ENCODE results near the gene ZNF524.

The ZNF524 gene

GRCh38 chr19:55616395-55616875, 16.3 kb downstream of the ZNF524 start:
- Histone ChIP-seq H3K4me2 (no peak overlapping the region), H3K4me1 (ENCODE audit: low read depth, poor library complexity, severe bottlenecking) (peaks cover 12% of the 10 kb centered on the region), H3K27ac (no peak overlapping the region), H3K36me3 (ENCODE audit: insufficient read depth) (no peaks in the 10 kb centered on the region), H4K20me1 (ENCODE audit: insufficient read depth) (no peaks in the 10 kb centered on the region), H3K9ac (no peak overlapping the region), H3K27me3 (ENCODE audit: insufficient read depth, low read depth) (no peaks in the 10 kb centered on the region), H3K79me2 (ENCODE audit: insufficient read depth, low read depth) (no peaks in the 10 kb centered on the region), H2AFZ (ENCODE audit: low read depth) (no peak overlapping the region), H3K4me3 (IDR thresholded peaks at IDR 0.05; ENCODE audit: insufficient read depth, low read depth, low read length) (no peak overlapping the region)
- TF ChIP-seq CTCF (conservative IDR thresholded peaks at IDR 0.05; ENCODE audit: low read depth, low read length): no peak

- Histone ChIP-seq H3K9ac (no peak overlapping the region), H3K79me2 (ENCODE audit: insufficient read depth, low read depth) (no peaks in the 10 kb centered on the region), H3K4me2 (no peak overlapping the region), H3K36me3 (ENCODE audit: insufficient read depth) (no peaks in the 10 kb centered on the region), H4K20me1 (ENCODE audit: insufficient read depth) (no peaks in the 10 kb centered on the region), H3K4me3 (IDR thresholded peaks at IDR 0.05; ENCODE audit: insufficient read depth, low read depth, low read length) (no peak overlapping the region), H3K27ac (no peak overlapping the region), H3K4me1 (ENCODE audit: low read depth, poor library complexity, severe bottlenecking) (peaks cover 2% of the 10 kb centered on the region), H3K27me3 (ENCODE audit: insufficient read depth, low read depth) (no peaks in the 10 kb centered on the region), H2AFZ (ENCODE audit: low read depth) (no peak overlapping the region)
- TF ChIP-seq CTCF (conservative IDR thresholded peaks at IDR 0.05; ENCODE audit: low read depth, low read length): no peak
Measured at GRCh38 chr19:55617426-55617825, 17.3 kb downstream of the ZNF524 start.

- H3K4me1 ChIP-seq (ENCODE audit: low read depth, poor library complexity, severe bottlenecking): peaks cover 3% of the 10 kb centered on the region
- H3K79me2 ChIP-seq (ENCODE audit: insufficient read depth, low read depth): no peaks in the 10 kb centered on the region
- no peaks in the 10 kb centered on the region for H3K27me3 ChIP-seq (ENCODE audit: insufficient read depth, low read depth)
- TF ChIP-seq CTCF (conservative IDR thresholded peaks at IDR 0.05; ENCODE audit: low read depth, low read length): no peak
- H3K36me3 ChIP-seq (ENCODE audit: insufficient read depth): no peaks in the 10 kb centered on the region
- H3K9ac ChIP-seq: no peak overlapping the region
- H4K20me1 ChIP-seq (ENCODE audit: insufficient read depth): no peaks in the 10 kb centered on the region
- H3K4me2 ChIP-seq: no peak overlapping the region
- no peak overlapping the region for H2AFZ ChIP-seq (ENCODE audit: low read depth)
- no peak overlapping the region for H3K4me3 ChIP-seq (IDR thresholded peaks at IDR 0.05; ENCODE audit: insufficient read depth, low read depth, low read length)
- no peak overlapping the region for H3K27ac ChIP-seq
Measured at GRCh38 chr19:55618426-55618825, 18.3 kb downstream of the ZNF524 start.

- H3K4me3 ChIP-seq (IDR thresholded peaks at IDR 0.05; ENCODE audit: insufficient read depth, low read depth, low read length): no peak overlapping the region
- no peak overlapping the region for H3K4me2 ChIP-seq
- H3K79me2 ChIP-seq (ENCODE audit: insufficient read depth, low read depth): no peaks in the 10 kb centered on the region
- H3K36me3 ChIP-seq (ENCODE audit: insufficient read depth): no peaks in the 10 kb centered on the region
- H3K27ac ChIP-seq: no peak overlapping the region
- H3K9ac ChIP-seq: no peak overlapping the region
- H2AFZ ChIP-seq (ENCODE audit: low read depth): no peak overlapping the region
- no peaks in the 10 kb centered on the region for H4K20me1 ChIP-seq (ENCODE audit: insufficient read depth)
- peaks cover 8% of the 10 kb centered on the region for H3K4me1 ChIP-seq (ENCODE audit: low read depth, poor library complexity, severe bottlenecking)
- no peaks in the 10 kb centered on the region for H3K27me3 ChIP-seq (ENCODE audit: insufficient read depth, low read depth)
- no peak for TF ChIP-seq CTCF (conservative IDR thresholded peaks at IDR 0.05; ENCODE audit: low read depth, low read length)
Measured at GRCh38 chr19:55619286-55619685, 19.2 kb downstream of the ZNF524 start.

Measured in KMS-11 (cell line).